GM19238 (cell line): ENCODE results near the gene ERG28.
"Not testable (repeated sequence)": the region's sequence is repeated elsewhere in the genome, so short reads cannot be mapped to it uniquely, and the experiment has no call there.

ENCODE experiments used
- DNase-seq: peaks from one replicate; pipeline ENCODE4 v3.0.0; 2011; ENCODE audit warnings: low spot score; ENCODE audit not compliant: insufficient read length

Gene ERG28

DNA sequence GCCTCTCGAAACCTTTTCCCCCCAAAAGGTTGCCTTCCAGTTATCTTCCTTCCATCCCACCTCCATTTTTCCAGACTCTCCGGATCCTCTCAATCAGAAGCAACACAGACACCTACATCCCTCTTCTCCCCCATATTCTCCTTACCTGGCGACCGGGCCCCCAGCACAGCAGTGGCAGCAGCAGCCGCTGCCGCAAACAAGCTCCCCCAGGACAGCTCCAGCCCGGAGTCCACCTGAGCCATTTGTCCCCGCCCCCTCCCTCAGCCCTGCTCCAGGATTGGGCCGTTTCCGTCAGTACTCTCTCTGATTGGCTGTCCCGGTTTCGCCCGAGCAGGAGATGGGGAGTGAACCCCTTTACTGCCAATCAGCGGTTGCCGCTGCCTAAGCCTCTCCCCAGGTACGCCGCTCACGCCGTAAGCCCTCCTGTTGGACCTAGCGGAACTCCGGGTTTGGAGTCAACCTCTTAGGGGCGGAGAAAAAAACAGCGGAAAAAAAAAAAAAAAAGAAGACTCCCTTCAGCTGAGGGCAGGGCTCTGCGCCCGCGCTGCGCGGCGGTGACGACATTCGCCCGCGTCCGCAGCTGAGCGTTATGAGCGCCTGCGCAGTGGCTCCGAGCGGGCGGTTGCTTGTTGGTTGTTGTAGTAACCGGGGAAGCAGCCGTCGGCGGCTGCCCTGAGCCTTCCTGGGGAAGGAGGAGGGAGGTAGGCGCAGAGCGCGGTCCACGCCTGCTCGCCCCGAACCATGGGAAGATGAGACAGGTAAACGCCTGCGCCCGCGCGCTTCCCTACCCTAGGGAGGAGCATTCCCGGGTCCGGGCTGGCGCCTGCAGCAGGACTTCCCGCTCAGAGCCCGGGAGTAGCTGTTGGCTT is at the start of gene ERG28, which contains the start of gene TTLL5:
Gene ERG28 (minus strand): TSS at position 247 of the 869 bp plus-strand sequence. CDS start 3,374 bp downstream, outside the sequence.
Gene TTLL5 (plus strand): TSS at position 617 of the 869 bp plus-strand sequence. CDS start 1,904 bp downstream, outside the sequence.
- DNase-seq = peak; percentile 96

DNA sequence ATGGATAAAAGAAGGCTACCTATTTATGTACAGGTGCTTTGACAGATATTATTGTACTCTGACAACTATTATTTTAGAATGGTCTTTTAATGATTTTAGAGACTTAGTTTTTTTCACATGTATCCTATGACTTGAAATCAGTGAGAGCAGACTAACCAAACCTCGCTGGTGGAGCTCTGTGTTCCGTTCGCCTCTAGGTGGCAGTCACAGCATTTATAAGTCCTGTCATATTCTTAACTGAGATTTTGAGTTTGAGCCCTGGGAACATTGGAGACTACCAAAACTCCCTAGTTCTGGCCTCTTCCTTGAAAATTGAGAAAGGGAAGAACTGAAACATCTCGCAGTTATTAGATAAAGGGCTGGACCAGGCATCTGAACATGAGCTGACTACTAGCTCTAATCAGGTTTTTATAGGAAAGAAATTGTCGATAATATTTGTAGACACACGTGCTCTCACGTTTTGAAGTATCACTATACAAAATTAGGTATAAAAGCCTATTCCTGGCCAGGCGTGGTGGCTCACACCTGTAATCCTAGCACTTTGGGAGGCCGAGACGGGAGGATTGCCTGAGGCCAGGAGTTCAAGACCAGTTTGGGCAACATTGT is 48.6 kb upstream of the ERG28 start:
- DNase-seq = peak; percentile 28

- no peak for DNase-seq
Measured at GRCh38 chr14:75705014-75705413, 44.3 kb upstream of the ERG28 start.

GRCh38 chr14:75703467-75703866 is 42.8 kb upstream of the ERG28 start:
- no peak for DNase-seq

- no peak for DNase-seq
Measured at GRCh38 chr14:75702616-75703261, 42.1 kb upstream of the ERG28 start.

DNA sequence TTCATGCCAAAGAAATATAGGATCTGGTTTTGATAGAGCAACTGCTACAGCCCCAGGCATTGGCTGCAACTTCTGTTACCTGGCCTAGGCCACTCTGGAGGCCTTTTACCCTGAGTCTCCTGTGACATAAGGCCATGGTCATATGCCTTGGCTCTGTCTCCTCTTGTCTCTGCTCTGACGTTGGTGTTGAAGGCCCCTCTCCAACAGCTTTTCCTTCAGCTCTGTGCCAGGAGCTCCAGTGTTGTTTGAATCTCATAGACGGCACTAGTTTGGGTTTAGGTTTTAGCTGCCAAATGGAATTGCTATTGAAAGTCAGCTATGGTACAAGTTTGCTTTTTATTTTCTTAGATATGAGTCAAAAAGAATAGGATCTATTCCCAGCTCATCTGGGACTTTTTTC is 41.4 kb upstream of the ERG28 start:
- no peak for DNase-seq

- DNase-seq = no peak
Measured at GRCh38 chr14:75700295-75700694, 39.6 kb upstream of the ERG28 start.

DNA sequence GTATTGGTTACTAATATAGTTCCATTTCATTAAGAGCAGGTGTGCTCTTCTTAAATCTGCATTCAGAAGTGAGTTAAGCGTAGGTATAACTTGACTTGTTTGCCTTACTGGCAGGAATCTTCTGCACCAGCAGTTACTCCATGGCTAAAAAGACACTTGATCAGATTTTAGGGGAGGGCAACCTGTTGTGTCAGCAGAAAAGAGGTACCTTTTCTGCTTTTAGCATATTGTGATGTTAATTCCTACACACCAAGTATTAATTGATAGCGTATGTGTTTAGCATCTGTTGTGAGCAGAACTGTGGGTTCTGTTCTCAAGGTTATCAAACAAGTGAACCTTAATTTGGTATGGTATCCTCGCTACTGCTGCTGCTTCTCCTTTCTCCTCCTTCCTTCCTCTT is 38.7 kb upstream of the ERG28 start:
- no peak for DNase-seq

- DNase-seq = no peak
Measured at GRCh38 chr14:75697918-75698317, 37.2 kb upstream of the ERG28 start.

GRCh38 chr14:75697386-75697785 is 36.7 kb upstream of the ERG28 start:
- no peak for DNase-seq

DNA sequence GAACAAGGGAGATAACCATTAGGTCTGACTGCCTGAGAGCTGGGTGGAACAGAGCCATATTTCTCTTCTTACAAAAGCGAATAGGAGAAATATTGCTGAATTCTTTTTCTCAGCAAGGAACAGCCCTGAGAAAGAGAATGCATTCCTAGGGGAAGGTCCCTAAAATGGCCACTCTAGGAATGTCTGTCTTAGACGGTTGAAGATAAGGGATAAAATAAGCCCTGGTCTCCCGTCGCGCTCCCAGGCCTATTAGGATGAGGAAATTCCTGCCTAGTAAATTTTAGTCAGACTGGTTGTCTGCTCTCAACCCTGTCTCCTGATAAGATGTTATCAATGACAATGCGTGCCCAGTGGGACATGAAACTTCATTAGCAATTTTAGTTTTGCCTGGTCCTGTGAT is 34.3 kb upstream of the ERG28 start:
- DNase-seq = not testable (repeated sequence)

DNA sequence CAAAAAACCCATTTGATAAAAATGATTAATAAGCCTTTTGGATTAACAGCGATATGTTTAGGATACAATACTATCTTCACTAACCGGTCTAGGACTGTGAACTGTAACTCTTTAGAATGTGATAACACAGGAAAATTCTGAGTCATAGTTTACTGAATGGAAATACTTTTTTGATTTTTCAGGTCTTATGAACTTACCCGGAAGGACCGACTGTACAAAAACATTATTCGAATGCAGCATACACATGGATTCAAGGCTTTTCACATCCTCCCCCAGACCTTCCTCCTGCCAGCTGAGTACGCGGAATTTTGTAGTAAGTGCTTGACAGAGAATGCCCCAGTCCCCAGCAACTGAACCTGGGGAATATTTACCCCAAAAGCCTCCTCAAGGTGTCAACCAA is 29.3 kb upstream of the ERG28 start:
- no peak for DNase-seq

- no peak for DNase-seq
Measured at GRCh38 chr14:75689012-75689411, 28.3 kb upstream of the ERG28 start.

DNA sequence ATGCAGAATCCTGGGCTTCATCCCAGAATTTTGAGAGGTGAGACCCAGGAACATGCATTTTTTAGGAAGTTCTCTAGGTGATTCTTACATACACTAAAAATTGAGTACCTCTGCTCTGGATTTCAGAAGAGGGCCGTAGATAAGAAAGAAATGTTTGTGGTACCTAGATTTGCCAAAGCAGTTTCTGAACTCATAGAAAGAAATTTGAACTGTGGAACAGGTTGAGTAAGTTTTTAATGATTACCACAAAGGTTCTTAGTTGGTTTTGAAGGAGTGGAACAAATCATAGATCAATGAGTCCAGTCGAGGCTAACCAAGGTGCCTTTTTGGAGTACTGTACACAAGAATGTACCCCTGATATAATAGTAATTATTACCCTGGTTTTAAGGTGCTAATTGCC is 25.2 kb upstream of the ERG28 start:
- DNase-seq = no peak

DNA sequence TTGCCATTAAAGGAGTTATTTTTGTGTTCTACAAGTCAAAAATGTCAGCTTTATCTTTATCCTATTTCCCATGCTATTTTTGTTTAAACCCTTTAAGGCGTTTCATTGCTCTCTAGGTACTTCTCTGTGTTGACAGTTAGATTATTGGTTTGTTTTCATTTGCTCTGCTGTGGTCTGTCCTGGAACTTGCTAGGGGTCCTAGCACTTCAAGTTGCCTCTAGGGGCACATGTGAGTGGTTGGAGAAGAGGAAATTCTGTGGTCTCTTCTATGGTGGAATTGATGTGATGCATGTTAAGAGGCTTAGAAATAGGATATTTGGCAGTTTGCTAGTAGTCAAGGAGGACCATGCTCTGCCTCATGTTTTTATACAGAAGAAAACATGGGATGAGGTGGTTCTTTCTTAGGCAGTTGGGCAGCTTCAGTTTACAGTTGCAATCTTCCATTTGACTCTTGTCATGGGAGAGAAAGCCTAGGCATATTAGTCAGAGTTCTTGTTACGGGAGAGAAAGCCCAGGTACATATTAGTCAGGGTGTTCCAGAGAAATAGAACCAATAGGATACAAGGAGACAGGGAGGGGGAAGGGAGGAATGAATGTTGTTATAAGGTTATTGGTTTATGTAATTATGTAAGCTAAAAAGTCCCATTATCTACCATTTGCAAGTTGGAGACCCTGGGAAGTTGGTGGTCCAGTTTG is 14.7 kb upstream of the ERG28 start:
- no peak for DNase-seq

DNA sequence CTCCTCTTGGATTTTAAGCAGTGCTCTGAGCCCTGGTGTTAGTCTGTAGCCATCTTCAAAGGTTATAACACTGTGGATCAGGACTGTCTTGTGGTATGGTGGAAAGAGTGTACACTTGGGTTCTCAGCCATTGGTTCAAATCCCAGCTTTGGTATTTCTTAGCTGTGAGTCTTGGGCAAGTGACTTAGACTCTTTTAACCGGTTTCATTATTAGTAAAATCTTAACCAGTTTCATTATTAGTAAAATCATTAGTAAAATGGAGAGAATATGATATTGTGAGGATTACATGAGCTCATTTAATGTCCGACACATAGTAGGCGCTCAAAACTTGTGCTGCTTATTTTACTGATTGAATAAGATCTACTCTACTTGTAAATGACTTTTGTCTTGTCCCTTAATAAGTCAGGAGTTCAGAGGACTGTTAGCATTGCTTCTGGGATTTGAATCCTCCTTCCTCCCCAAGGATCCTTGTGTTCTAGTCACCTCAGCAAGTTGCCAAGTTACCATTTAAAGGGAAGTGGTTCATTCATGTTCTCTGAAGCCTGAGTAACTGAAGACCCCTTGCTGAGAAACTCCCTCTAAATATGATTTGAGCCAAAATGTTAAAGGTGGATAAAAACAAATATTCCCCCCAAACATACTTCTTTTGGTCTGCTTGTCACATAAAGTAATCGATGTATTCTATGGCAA is 12.8 kb upstream of the ERG28 start:
- DNase-seq = no peak

DNA sequence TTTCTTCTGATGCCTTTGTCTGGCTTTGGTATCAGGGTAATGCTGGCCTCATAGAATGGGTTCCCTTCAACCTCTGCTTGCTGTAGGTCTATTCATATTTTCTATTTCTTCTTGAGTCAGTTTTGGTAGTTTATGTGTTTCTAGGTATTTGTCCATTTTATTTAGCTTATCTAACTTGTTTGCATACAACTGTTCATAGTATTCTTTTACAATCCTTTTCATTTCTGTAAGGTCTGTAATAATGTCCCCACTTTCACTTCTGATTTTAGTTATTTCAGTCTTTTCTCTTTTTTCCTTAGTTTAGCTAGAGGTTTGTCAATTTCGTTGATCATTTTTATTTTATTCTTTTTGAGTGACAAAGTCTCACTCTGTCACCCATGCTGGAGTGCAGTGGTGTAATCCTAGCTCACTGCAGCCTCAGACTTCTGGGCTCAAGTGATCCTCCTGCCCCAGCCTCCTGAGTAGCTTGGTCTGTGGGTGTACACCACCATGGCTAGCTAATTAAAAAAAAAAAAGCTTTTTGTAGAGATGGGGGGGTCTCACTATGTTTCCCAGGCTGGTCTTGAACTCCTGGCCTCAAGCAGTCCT is 12.0 kb upstream of the ERG28 start:
- no peak for DNase-seq

GRCh38 chr14:75667099-75667765 is 6.6 kb upstream of the ERG28 start:
- DNase-seq = no peak

DNA sequence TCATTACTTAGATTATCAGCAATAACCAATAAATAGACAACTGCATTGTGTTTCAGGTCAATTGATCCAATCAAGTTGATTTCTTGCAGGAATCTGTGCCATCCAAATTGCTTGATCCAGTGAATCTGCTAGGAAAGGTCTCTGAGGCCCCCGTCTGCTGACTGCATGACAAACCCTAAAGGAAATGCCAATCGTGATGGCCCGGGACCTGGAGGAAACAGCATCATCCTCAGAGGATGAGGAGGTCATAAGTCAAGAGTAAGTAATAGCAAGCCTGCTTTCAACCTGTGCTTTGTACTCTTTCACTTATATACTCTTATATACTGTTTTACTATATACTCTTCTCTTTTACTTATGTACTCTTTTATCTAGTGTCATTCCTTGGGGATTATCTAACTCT is 2.3 kb upstream of the ERG28 start:
- DNase-seq = no peak

- DNase-seq = no peak
Measured at GRCh38 chr14:75661499-75661814, 781 bp upstream of the ERG28 start.
